ENCODE measurements around the gene CHD6.

Gene CHD6

GRCh38 chr20:41594514-41595322 lies 23.5 kb downstream of the CHD6 start:
- Mint-ChIP-seq H3K27me3 (no peaks in the 10 kb centered on the region), H3K4me1 (peaks cover 55% of the 10 kb centered on the region), H3K4me3 (no peak overlapping the region), H3K9me3 (peaks cover 22% of the 10 kb centered on the region), H3K27ac (ENCODE audit: low read depth) (no peak overlapping the region), H3K36me3 (ENCODE audit: insufficient read depth) (peaks cover 6% of the 10 kb centered on the region)
- ATAC-seq (replicated peaks; ENCODE audit: extremely low read depth, poor library complexity, severe bottlenecking) (no peak), DNase-seq (ENCODE audit: low spot score in 2 of 2) (no peak)

DNA sequence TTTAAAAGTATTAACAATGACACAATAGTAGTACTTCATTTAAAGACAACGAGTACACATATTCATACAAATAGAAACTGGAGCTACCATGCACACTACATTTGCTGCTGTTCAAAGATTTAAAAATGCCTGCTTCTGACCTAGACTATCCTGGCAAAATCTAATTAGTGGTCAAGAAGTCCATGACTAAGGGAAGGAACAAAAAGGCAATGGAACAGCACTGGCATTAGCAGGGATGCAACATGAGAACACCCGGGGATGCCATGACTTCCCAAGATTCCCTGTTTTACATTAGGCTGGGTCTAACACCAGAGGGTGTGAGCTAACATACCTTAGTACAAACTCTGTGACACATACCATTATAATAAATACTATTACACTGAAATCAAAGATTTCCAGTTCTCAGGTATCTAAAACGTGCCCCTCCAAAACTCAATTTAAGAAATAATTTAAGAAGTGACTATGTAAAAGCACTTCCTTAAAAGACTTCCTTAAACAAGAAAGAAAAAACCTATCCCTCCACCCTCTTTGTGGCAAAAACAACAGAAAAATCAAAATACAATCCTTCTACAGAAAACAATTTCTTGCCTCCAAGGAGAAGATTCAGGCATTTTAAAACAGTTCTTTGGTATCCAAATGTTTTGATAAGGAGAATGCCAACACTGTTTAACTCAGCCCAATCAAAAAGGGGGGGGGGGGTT lies 25.5 kb downstream of the CHD6 start:
- Mint-ChIP-seq H3K27me3 (no peaks in the 10 kb centered on the region), H3K36me3 (ENCODE audit: insufficient read depth) (peaks cover 4% of the 10 kb centered on the region), H3K4me1 (peaks cover 56% of the 10 kb centered on the region), H3K9me3 (peaks cover 17% of the 10 kb centered on the region), H3K27ac (ENCODE audit: low read depth) (no peak overlapping the region), H3K4me3 (no peak overlapping the region)
- DNase-seq (ENCODE audit: low spot score in 2 of 2) (no peak), ATAC-seq (replicated peaks; ENCODE audit: extremely low read depth, poor library complexity, severe bottlenecking) (no peak)

- Mint-ChIP-seq H3K27me3 (no peaks in the 10 kb centered on the region), H3K27ac (ENCODE audit: low read depth) (no peak overlapping the region), H3K36me3 (ENCODE audit: insufficient read depth) (peaks cover 6% of the 10 kb centered on the region), H3K9me3 (peaks cover 16% of the 10 kb centered on the region), H3K4me3 (no peak overlapping the region), H3K4me1 (peaks cover 22% of the 10 kb centered on the region)
- ATAC-seq (replicated peaks; ENCODE audit: extremely low read depth, poor library complexity, severe bottlenecking) = no peak
- DNase-seq (ENCODE audit: low spot score in 2 of 2) = no peak
Measured at GRCh38 chr20:41587956-41588355, 30.2 kb downstream of the CHD6 start.

GRCh38 chr20:41587523-41587922 lies 30.7 kb downstream of the CHD6 start:
- H3K27me3 Mint-ChIP-seq = no peaks in the 10 kb centered on the region
- peaks cover 22% of the 10 kb centered on the region for H3K4me1 Mint-ChIP-seq
- H3K9me3 Mint-ChIP-seq = peaks cover 16% of the 10 kb centered on the region
- no peak for DNase-seq (ENCODE audit: low spot score in 2 of 2)
- ATAC-seq (replicated peaks; ENCODE audit: extremely low read depth, poor library complexity, severe bottlenecking) = no peak
- H3K27ac Mint-ChIP-seq (ENCODE audit: low read depth) = no peak overlapping the region
- H3K36me3 Mint-ChIP-seq (ENCODE audit: insufficient read depth) = peaks cover 6% of the 10 kb centered on the region
- H3K4me3 Mint-ChIP-seq = no peak overlapping the region

- Mint-ChIP-seq H3K36me3 (ENCODE audit: insufficient read depth) (peaks cover 6% of the 10 kb centered on the region), H3K4me3 (no peak overlapping the region), H3K27me3 (no peaks in the 10 kb centered on the region), H3K27ac (ENCODE audit: low read depth) (no peak overlapping the region), H3K9me3 (peaks cover 16% of the 10 kb centered on the region), H3K4me1 (peaks cover 25% of the 10 kb centered on the region)
- no peak for ATAC-seq (replicated peaks; ENCODE audit: extremely low read depth, poor library complexity, severe bottlenecking)
- DNase-seq (ENCODE audit: low spot score in 2 of 2) = no peak
Measured at GRCh38 chr20:41586772-41587171, 31.4 kb downstream of the CHD6 start.

DNA sequence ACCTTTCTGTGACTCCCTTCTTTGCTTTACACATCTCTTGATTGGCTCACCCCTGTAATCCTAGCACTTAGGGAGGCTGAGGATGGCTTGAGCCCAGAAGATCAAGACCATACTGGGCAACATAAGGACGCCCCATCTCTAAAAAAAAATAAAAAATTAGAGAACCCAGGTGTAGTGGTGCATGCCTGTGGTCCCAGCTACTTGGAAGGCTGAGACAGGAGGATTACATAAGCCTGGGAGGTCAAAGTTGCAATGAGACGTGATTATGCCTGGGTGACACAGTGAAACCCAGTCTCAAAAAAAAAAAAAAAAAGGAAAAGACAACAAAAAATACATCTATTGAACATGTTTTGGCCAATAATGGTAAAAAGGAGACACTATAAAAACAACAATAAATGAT lies 37.8 kb downstream of the CHD6 start:
- Mint-ChIP-seq H3K27me3 (no peaks in the 10 kb centered on the region), H3K4me3 (no peak overlapping the region), H3K9me3 (peaks cover 3% of the 10 kb centered on the region), H3K4me1 (peaks cover 50% of the 10 kb centered on the region), H3K27ac (ENCODE audit: low read depth) (no peak overlapping the region), H3K36me3 (ENCODE audit: insufficient read depth) (peaks cover 3% of the 10 kb centered on the region)
- ATAC-seq (replicated peaks; ENCODE audit: extremely low read depth, poor library complexity, severe bottlenecking) (no peak), DNase-seq (ENCODE audit: low spot score in 2 of 2) (no peak)

- H3K4me3 Mint-ChIP-seq = no peak overlapping the region
- H3K27ac Mint-ChIP-seq (ENCODE audit: low read depth) = no peak overlapping the region
- DNase-seq (ENCODE audit: low spot score in 2 of 2) = no peak
- no peak for ATAC-seq (replicated peaks; ENCODE audit: extremely low read depth, poor library complexity, severe bottlenecking)
- peaks cover 63% of the 10 kb centered on the region for H3K4me1 Mint-ChIP-seq
- H3K36me3 Mint-ChIP-seq (ENCODE audit: insufficient read depth) = peaks cover 3% of the 10 kb centered on the region
- H3K27me3 Mint-ChIP-seq = no peaks in the 10 kb centered on the region
- peaks cover 6% of the 10 kb centered on the region for H3K9me3 Mint-ChIP-seq
Measured at GRCh38 chr20:41577129-41578009, 40.8 kb downstream of the CHD6 start.

GRCh38 chr20:41575412-41575811 lies 42.8 kb downstream of the CHD6 start:
- Mint-ChIP-seq H3K9me3 (peaks cover 6% of the 10 kb centered on the region), H3K4me3 (no peak overlapping the region), H3K27ac (ENCODE audit: low read depth) (no peak overlapping the region), H3K27me3 (no peaks in the 10 kb centered on the region), H3K4me1 (peaks cover 73% of the 10 kb centered on the region), H3K36me3 (ENCODE audit: insufficient read depth) (no peaks in the 10 kb centered on the region)
- no peak for ATAC-seq (replicated peaks; ENCODE audit: extremely low read depth, poor library complexity, severe bottlenecking)
- no peak for DNase-seq (ENCODE audit: low spot score in 2 of 2)

GRCh38 chr20:41574802-41575389 lies 43.3 kb downstream of the CHD6 start:
- Mint-ChIP-seq H3K4me3 (no peak overlapping the region), H3K4me1 (peaks cover 71% of the 10 kb centered on the region), H3K27ac (ENCODE audit: low read depth) (no peak overlapping the region), H3K36me3 (ENCODE audit: insufficient read depth) (no peaks in the 10 kb centered on the region), H3K9me3 (peaks cover 6% of the 10 kb centered on the region), H3K27me3 (no peaks in the 10 kb centered on the region)
- ATAC-seq (replicated peaks; ENCODE audit: extremely low read depth, poor library complexity, severe bottlenecking) = no peak
- DNase-seq (ENCODE audit: low spot score in 2 of 2) = no peak

- H3K9me3 Mint-ChIP-seq = peaks cover 6% of the 10 kb centered on the region
- DNase-seq (ENCODE audit: low spot score in 2 of 2) = no peak
- no peaks in the 10 kb centered on the region for H3K27me3 Mint-ChIP-seq
- no peaks in the 10 kb centered on the region for H3K36me3 Mint-ChIP-seq (ENCODE audit: insufficient read depth)
- peak overlapping the region; percentile 5 for H3K4me3 Mint-ChIP-seq
- peaks cover 76% of the 10 kb centered on the region for H3K4me1 Mint-ChIP-seq
- ATAC-seq (replicated peaks; ENCODE audit: extremely low read depth, poor library complexity, severe bottlenecking) = no peak
- H3K27ac Mint-ChIP-seq (ENCODE audit: low read depth) = no peak overlapping the region
Measured at GRCh38 chr20:41573955-41574354, 44.2 kb downstream of the CHD6 start.

DNA sequence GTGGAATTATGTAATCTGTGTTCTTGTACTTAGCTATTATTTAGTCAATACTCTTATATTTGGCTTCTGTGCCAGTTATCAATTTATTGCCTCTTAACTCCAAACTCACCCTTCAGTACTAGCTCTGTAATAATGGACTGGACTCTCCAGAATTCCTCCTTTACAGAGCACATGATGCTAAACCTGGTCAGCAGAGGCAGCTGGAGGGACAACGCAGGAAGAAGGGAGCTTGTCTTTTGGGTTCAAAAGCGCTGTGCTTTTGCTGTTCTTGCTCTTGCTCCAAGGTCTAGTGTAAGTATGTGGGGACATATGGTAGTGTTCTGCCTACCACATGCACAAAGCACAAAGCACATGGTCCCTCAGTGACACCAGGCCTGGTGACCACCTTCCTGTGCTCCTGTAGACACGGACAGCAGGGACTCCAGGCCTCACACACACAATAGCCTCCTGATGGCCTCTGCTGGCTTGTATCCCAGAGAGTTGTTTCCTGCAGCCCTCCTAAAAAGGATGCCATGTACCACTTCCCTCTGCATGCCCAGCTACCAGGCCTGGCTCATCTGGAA lies 46.1 kb downstream of the CHD6 start:
- ATAC-seq (replicated peaks; ENCODE audit: extremely low read depth, poor library complexity, severe bottlenecking) = no peak
- peaks cover 77% of the 10 kb centered on the region for H3K4me1 Mint-ChIP-seq
- H3K36me3 Mint-ChIP-seq (ENCODE audit: insufficient read depth) = no peaks in the 10 kb centered on the region
- H3K4me3 Mint-ChIP-seq = no peak overlapping the region
- DNase-seq (ENCODE audit: low spot score in 2 of 2) = no peak
- no peak overlapping the region for H3K27ac Mint-ChIP-seq (ENCODE audit: low read depth)
- H3K27me3 Mint-ChIP-seq = no peaks in the 10 kb centered on the region
- peaks cover 6% of the 10 kb centered on the region for H3K9me3 Mint-ChIP-seq

GRCh38 chr20:41571006-41571405 lies 47.2 kb downstream of the CHD6 start:
- ATAC-seq (replicated peaks; ENCODE audit: extremely low read depth, poor library complexity, severe bottlenecking) = no peak
- peaks cover 80% of the 10 kb centered on the region for H3K4me1 Mint-ChIP-seq
- H3K36me3 Mint-ChIP-seq (ENCODE audit: insufficient read depth) = no peaks in the 10 kb centered on the region
- peaks cover 6% of the 10 kb centered on the region for H3K9me3 Mint-ChIP-seq
- DNase-seq (ENCODE audit: low spot score in 2 of 2) = no peak
- no peak overlapping the region for H3K4me3 Mint-ChIP-seq
- H3K27ac Mint-ChIP-seq (ENCODE audit: low read depth) = peak overlapping the region; percentile 56
- H3K27me3 Mint-ChIP-seq = no peaks in the 10 kb centered on the region
